Measurements from ENCODE around the gene BICC1.
"Not testable (repeated sequence)": the region's sequence is repeated elsewhere in the genome, so short reads cannot be mapped to it uniquely, and the experiment has no call there.

BICC1 gene

GRCh38 chr10:58854811-58855210 lies 342.1 kb downstream of the BICC1 start:
- DNase-seq (ENCODE audit: low read depth, low spot score), result no peak
- H3K4me3 ChIP-seq (ENCODE audit: low read length), result no peak overlapping the region

GRCh38 chr10:58856508-58857240 lies 344.0 kb downstream of the BICC1 start:
- no peak for DNase-seq (ENCODE audit: low read depth, low spot score)
- H3K4me3 ChIP-seq (ENCODE audit: low read length), result no peak overlapping the region

- no peak for DNase-seq (ENCODE audit: low read depth, low spot score)
- no peak overlapping the region for H3K4me3 ChIP-seq (ENCODE audit: low read length)
Measured at GRCh38 chr10:58857251-58857805, 344.7 kb downstream of the BICC1 start.

- H3K4me3 ChIP-seq (ENCODE audit: low read length); DNase-seq (ENCODE audit: low read depth, low spot score): not testable (repeated sequence)
Measured at GRCh38 chr10:58858123-58858522, 345.5 kb downstream of the BICC1 start.

- DNase-seq (ENCODE audit: low read depth, low spot score), result no peak
- no peak overlapping the region for H3K4me3 ChIP-seq (ENCODE audit: low read length)
Measured at GRCh38 chr10:58859526-58859925, 346.9 kb downstream of the BICC1 start.

- no peak for DNase-seq (ENCODE audit: low read depth, low spot score)
- H3K4me3 ChIP-seq (ENCODE audit: low read length), result no peak overlapping the region
Measured at GRCh38 chr10:58867683-58868082, 355.0 kb downstream of the BICC1 start.

GRCh38 chr10:58868736-58869435 lies 356.2 kb downstream of the BICC1 start:
- no peak for DNase-seq (ENCODE audit: low read depth, low spot score)
- H3K4me3 ChIP-seq (ENCODE audit: low read length), result no peak overlapping the region

GRCh38 chr10:58870070-58870469 lies 357.4 kb downstream of the BICC1 start:
- DNase-seq (ENCODE audit: low read depth, low spot score), result no peak
- H3K4me3 ChIP-seq (ENCODE audit: low read length), result no peak overlapping the region

- DNase-seq (ENCODE audit: low read depth, low spot score), result no peak
- no peak overlapping the region for H3K4me3 ChIP-seq (ENCODE audit: low read length)
Measured at GRCh38 chr10:58873161-58873560, 360.5 kb downstream of the BICC1 start.

Data from Jurkat, Clone E6-1 (cell line).